ENCODE data around the gene CECR2.

Gene CECR2

DNA sequence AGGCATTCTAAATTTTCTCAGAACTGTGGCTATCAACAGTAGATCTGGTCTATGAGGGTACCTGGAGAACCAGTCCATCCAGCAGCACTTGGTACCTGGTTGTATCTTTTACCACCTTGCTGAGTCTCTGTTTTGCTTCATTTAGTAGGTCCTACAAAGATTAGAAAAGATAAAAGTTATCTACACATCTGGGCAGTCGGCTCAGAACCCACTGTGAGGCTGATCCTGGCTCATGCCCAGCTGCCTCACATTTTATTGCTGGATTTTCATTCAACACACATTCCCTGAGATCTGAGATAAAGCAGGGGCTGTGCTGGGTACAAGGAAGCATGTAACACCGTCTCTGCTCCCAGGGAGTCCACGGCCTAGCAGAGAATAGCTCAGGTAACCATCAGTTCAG, 231.8 kb downstream of the CECR2 start:
- CTCF ChIA-PET: interaction anchor here (1.0 kb wide), 1 partner anchor 8 kb away, joined by 3 read pairs; no protein-coding TSS in a partner anchor
- H3K27me3 ChIP-seq (replicated peaks in 2 of 5; ENCODE audit: control insufficient read depth in 4 of 5, insufficient read depth in 5 of 5, low read length in 4 of 5): no peaks in the 10 kb centered on the region
- POLR2A ChIA-PET: no interaction called here
- WGBS (ENCODE audit: insufficient coverage): 90% methylated on average over 2 of the region's 3 CpGs
- peaks cover 0 to 5% (median 2%) of the 10 kb centered on the region in 5 experiments for H3K9me3 ChIP-seq (ENCODE audit: control extremely low read depth in 1 of 5, control insufficient read depth in 4 of 5, insufficient read depth in 2 of 5, low read depth in 1 of 5, low read length in 4 of 5)
- no peak overlapping the region for H3K4me3 ChIP-seq (ENCODE audit: control insufficient read depth in 1 of 7, extremely low read depth in 1 of 7, insufficient read depth in 4 of 7, low read depth in 2 of 7, low read length in 6 of 7)
- H3K4me1 ChIP-seq (ENCODE audit: control extremely low read depth in 1 of 4, control insufficient read depth in 4 of 4, insufficient read depth in 4 of 4, low read length in 3 of 4): peaks cover 0 to 6% (median 0%) of the 10 kb centered on the region in 4 experiments
- peaks cover 28 to 61% (median 45%) of the 10 kb centered on the region in 4 experiments for H3K36me3 ChIP-seq (ENCODE audit: control insufficient read depth in 4 of 4, insufficient read depth in 4 of 4, low read length in 3 of 4)
- H3K27ac ChIP-seq (ENCODE audit: insufficient read depth in 1 of 2, low read depth in 1 of 2, low read length in 2 of 2, poor library complexity in 1 of 2, severe bottlenecking in 2 of 2): no peak overlapping the region
- no peak for DNase-seq

GRCh38 chr22:17603668-17604067, 234.4 kb downstream of the CECR2 start:
- Histone ChIP-seq H3K27me3 (replicated peaks in 2 of 5; ENCODE audit: control insufficient read depth in 4 of 5, insufficient read depth in 5 of 5, low read length in 4 of 5) (no peaks in the 10 kb centered on the region), H3K36me3 (ENCODE audit: control insufficient read depth in 4 of 4, insufficient read depth in 4 of 4, low read length in 3 of 4) (peaks cover 18 to 61% (median 31%) of the 10 kb centered on the region in 4 experiments), H3K4me1 (ENCODE audit: control extremely low read depth in 1 of 4, control insufficient read depth in 4 of 4, insufficient read depth in 4 of 4, low read length in 3 of 4) (peaks cover 0 to 15% (median 0%) of the 10 kb centered on the region in 4 experiments), H3K27ac (ENCODE audit: insufficient read depth in 1 of 2, low read depth in 1 of 2, low read length in 2 of 2, poor library complexity in 1 of 2, severe bottlenecking in 2 of 2) (no peak overlapping the region), H3K4me3 (ENCODE audit: control insufficient read depth in 1 of 7, extremely low read depth in 1 of 7, insufficient read depth in 4 of 7, low read depth in 2 of 7, low read length in 6 of 7) (no peak overlapping the region), H3K9me3 (ENCODE audit: control extremely low read depth in 1 of 5, control insufficient read depth in 4 of 5, insufficient read depth in 2 of 5, low read depth in 1 of 5, low read length in 4 of 5) (no peaks in the 10 kb centered on the region)
- ChIA-PET CTCF (interaction anchor here (1.4 kb wide), 1 partner anchor 128 kb away, joined by 3 read pairs; no protein-coding TSS in a partner anchor), POLR2A (no interaction called here)
- DNase-seq: no peak
- 97% methylated on average over 4 of the region's 4 CpGs for WGBS (ENCODE audit: insufficient coverage)

DNA sequence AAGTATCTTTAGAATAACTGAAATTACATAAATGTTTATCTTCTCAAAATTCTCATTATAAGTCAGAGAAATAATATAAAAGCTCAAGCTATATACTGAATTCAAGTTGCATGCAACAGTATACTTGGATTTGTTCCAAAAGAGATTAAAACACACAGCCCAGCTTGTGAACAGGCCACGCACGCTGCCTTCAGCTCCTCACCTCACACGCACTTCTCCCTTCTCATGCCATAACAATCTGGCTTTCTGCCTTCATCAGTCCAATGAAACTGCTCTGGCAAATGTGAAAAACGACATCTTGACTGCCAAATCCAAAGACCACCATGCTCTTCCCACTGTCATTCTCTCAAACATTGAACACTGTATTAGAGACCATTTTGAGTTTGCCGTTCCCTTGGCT, 237.2 kb downstream of the CECR2 start:
- DNase-seq: peak; percentile 8 to 44 (median 37)
- H3K9me3 ChIP-seq (ENCODE audit: control extremely low read depth in 1 of 5, control insufficient read depth in 4 of 5, insufficient read depth in 2 of 5, low read depth in 1 of 5, low read length in 4 of 5): no peaks in the 10 kb centered on the region
- H3K27me3 ChIP-seq (replicated peaks in 2 of 5; ENCODE audit: control insufficient read depth in 4 of 5, insufficient read depth in 5 of 5, low read length in 4 of 5): no peaks in the 10 kb centered on the region
- ChIA-PET CTCF (interaction anchor here (1.4 to 3.1 kb wide), 2 partner anchors 9 to 33 kb away, joined by 4 to 7 read pairs; no protein-coding TSS in a partner anchor), POLR2A (no interaction called here)
- H3K27ac ChIP-seq (ENCODE audit: insufficient read depth in 1 of 2, low read depth in 1 of 2, low read length in 2 of 2, poor library complexity in 1 of 2, severe bottlenecking in 2 of 2): peak overlapping the region in 1 of 2 experiments; percentile 17
- 72% methylated on average over 3 of the region's 5 CpGs for WGBS (ENCODE audit: insufficient coverage)
- H3K4me3 ChIP-seq (ENCODE audit: control insufficient read depth in 1 of 7, extremely low read depth in 1 of 7, insufficient read depth in 4 of 7, low read depth in 2 of 7, low read length in 6 of 7): no peak overlapping the region
- peaks cover 17 to 54% (median 26%) of the 10 kb centered on the region in 4 experiments for H3K36me3 ChIP-seq (ENCODE audit: control insufficient read depth in 4 of 4, insufficient read depth in 4 of 4, low read length in 3 of 4)
- peaks cover 0 to 15% (median 0%) of the 10 kb centered on the region in 4 experiments for H3K4me1 ChIP-seq (ENCODE audit: control extremely low read depth in 1 of 4, control insufficient read depth in 4 of 4, insufficient read depth in 4 of 4, low read length in 3 of 4)
